Sigmoid colon (tissue), 7 donors: Measurements from ENCODE around the gene HSBP1L1. TPM values are rescaled to one million over a fixed set of nuclear protein-coding genes. Genes with fewer than 3 reads are reported as not detected.
A peak's percentile ranks its signal among the peaks of the same experiment; 100 is the strongest.

ENCODE experiments used
- DNase-seq: peaks from one replicate; pipeline ENCODE4 v3.0.0-alpha.2; 2019
- H3K27ac ChIP-seq, 4 donors: fragments of 200-600 bp; sonication (generic); one replicate each; pipeline ENCODE4 v1.5.1; 2016 to 2019; ENCODE audit warnings: mild to moderate bottlenecking in 1 of 4
- H3K27me3 ChIP-seq, 3 donors: fragments of 200-600 bp; sonication (generic); one replicate each; pipeline ENCODE4 v1.5.1; 2019; ENCODE audit warnings: mild to moderate bottlenecking in 1 of 3
- H3K36me3 ChIP-seq, 4 donors: fragments of 200-600 bp; sonication (generic); one replicate each; pipeline ENCODE4 v1.5.1; 2016 to 2019
- H3K4me1 ChIP-seq, 4 donors: fragments of 200-600 bp; sonication (generic); one replicate each; pipeline ENCODE4 v1.5.1; 2017 to 2019
- H3K4me3 ChIP-seq, 4 donors: fragments of 200-600 bp; sonication (generic); one replicate each; pipeline ENCODE4 v1.5.1; 2017 to 2019; ENCODE audit warnings: mild to moderate bottlenecking in 2 of 4, moderate library complexity in 1 of 4
- H3K9me3 ChIP-seq, 4 donors: fragments of 200-600 bp in 3 of 4; sonication (generic) in 3 of 4; one replicate each; pipeline versions ENCODE4 v1.5.1 to v1.6.1; 2013 to 2019
- EP300 ChIP-seq, 4 donors: sonication (generic); formaldehyde crosslinking; IDR thresholded peaks; one replicate each; pipeline ENCODE4 v1.6.1; 2017; ENCODE audit warnings: antibody characterized with exemption in 4 of 4
- POLR2A ChIP-seq, 2 donors: fragments of 450-650 bp; IDR thresholded peaks; one replicate each; pipeline ENCODE4 v1.6.1; 2016; ENCODE audit warnings: antibody characterized with exemption in 2 of 2, mild to moderate bottlenecking in 2 of 2, moderate library complexity in 2 of 2
- POLR2AphosphoS5 ChIP-seq, 4 donors: sonication (generic); formaldehyde crosslinking; IDR thresholded peaks; one replicate each; pipeline ENCODE4 v1.6.1; 2017; ENCODE audit warnings: antibody characterized with exemption in 4 of 4
- WGBS, 2 donors: extraction: QIAGEN DNeasy Blood & Tissue Kit; methylation state at CpG; one replicate each; pipeline ENCODE4 v1.1.7; 2013; 5-methylcytosine and 5-hydroxymethylcytosine counted together
- intact Hi-C: fragments of 100-400 bp; cut with DNase I; formaldehyde crosslinking; loops from one replicate; pipeline ENCODE4 v1.15.1; 2023
- polyA plus RNA-seq, 3 donors: library from polyadenylated mRNA; stranded (reverse); fragments of 200-250 nt; gene quantifications; one replicate each; pipeline ENCODE4 v1.2.3, GENCODE V29; 2013
- total RNA-seq, 4 donors: library from RNA; depleted of rRNA; stranded (reverse); fragments of >200 nt; gene quantifications; one replicate each; pipeline ENCODE4 v1.1.0, GENCODE V29; 2016
- TF ChIP-seq, protein P1 (sequence below), 4 experiments: fragments of 450-650 bp in 3 of 4; fragments of 200-600 bp in 1 of 4; IDR thresholded peaks; one replicate each; pipeline ENCODE4 v1.5.1; 2016 to 2019; ENCODE audit warnings: antibody characterized with exemption in 4 of 4, mild to moderate bottlenecking in 3 of 4, moderate library complexity in 2 of 4
- donor health status: healthy with polysubstance abuse.
- donor health status: Bipolar disorder and iron deficiency.
- donor health status: healthy.

HSBP1L1 gene
- total and polyA plus RNA-seq, 7 donors = 15.8 to 86.5 (median 21.0) TPM

GRCh38 chr18:79945118-79946042 lies 19.1 kb upstream of the HSBP1L1 start:
- WGBS, 2 donors = 65 to 82% methylated on average over 17 of the region's 17 CpGs
- H3K4me3 ChIP-seq = no peak overlapping the region
- TF ChIP-seq POLR2AphosphoS5 (IDR thresholded peaks at IDR 0.05) = no peak
- TF ChIP-seq, protein P1, sequence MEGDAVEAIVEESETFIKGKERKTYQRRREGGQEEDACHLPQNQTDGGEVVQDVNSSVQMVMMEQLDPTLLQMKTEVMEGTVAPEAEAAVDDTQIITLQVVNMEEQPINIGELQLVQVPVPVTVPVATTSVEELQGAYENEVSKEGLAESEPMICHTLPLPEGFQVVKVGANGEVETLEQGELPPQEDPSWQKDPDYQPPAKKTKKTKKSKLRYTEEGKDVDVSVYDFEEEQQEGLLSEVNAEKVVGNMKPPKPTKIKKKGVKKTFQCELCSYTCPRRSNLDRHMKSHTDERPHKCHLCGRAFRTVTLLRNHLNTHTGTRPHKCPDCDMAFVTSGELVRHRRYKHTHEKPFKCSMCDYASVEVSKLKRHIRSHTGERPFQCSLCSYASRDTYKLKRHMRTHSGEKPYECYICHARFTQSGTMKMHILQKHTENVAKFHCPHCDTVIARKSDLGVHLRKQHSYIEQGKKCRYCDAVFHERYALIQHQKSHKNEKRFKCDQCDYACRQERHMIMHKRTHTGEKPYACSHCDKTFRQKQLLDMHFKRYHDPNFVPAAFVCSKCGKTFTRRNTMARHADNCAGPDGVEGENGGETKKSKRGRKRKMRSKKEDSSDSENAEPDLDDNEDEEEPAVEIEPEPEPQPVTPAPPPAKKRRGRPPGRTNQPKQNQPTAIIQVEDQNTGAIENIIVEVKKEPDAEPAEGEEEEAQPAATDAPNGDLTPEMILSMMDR (IDR thresholded peaks at IDR 0.05) = no peak
- no peak for TF ChIP-seq POLR2A (IDR thresholded peaks at IDR 0.05)
- no peak for TF ChIP-seq EP300 (IDR thresholded peaks at IDR 0.05)
- peaks cover 0 to 50% (median 38%) of the 10 kb centered on the region in 4 donors for H3K4me1 ChIP-seq
- H3K9me3 ChIP-seq = no peaks in the 10 kb centered on the region
- no peak overlapping the region for H3K27ac ChIP-seq
- peaks cover 0 to 39% (median 15%) of the 10 kb centered on the region in 4 donors for H3K36me3 ChIP-seq
- H3K27me3 ChIP-seq = no peaks in the 10 kb centered on the region
- DNase-seq = peak; percentile 43
- intact Hi-C loops = loop anchor here (5.0 kb wide), 1 partner anchor 42 kb away; the partner anchor contains the start of gene TXNL4A

- peak; percentile 48 for DNase-seq
- intact Hi-C loops = loop anchor here (5.0 kb wide), 1 partner anchor 40 kb away; the partner anchor contains the start of gene TXNL4A
- no peak for TF ChIP-seq EP300 (IDR thresholded peaks at IDR 0.05)
- no peak for TF ChIP-seq POLR2A (IDR thresholded peaks at IDR 0.05)
- TF ChIP-seq POLR2AphosphoS5 (IDR thresholded peaks at IDR 0.05) = no peak
- Histone ChIP-seq H3K27ac (no peak overlapping the region), H3K4me3 (no peak overlapping the region), H3K36me3 (peaks cover 0 to 21% (median 7%) of the 10 kb centered on the region in 4 donors), H3K27me3 (no peaks in the 10 kb centered on the region), H3K4me1 (peaks cover 0 to 58% (median 44%) of the 10 kb centered on the region in 4 donors), H3K9me3 (no peaks in the 10 kb centered on the region)
- 68 to 94% methylated on average over 14 of the region's 14 CpGs for WGBS, 2 donors
Measured at GRCh38 chr18:79947054-79947755, 17.2 kb upstream of the HSBP1L1 start.

DNA sequence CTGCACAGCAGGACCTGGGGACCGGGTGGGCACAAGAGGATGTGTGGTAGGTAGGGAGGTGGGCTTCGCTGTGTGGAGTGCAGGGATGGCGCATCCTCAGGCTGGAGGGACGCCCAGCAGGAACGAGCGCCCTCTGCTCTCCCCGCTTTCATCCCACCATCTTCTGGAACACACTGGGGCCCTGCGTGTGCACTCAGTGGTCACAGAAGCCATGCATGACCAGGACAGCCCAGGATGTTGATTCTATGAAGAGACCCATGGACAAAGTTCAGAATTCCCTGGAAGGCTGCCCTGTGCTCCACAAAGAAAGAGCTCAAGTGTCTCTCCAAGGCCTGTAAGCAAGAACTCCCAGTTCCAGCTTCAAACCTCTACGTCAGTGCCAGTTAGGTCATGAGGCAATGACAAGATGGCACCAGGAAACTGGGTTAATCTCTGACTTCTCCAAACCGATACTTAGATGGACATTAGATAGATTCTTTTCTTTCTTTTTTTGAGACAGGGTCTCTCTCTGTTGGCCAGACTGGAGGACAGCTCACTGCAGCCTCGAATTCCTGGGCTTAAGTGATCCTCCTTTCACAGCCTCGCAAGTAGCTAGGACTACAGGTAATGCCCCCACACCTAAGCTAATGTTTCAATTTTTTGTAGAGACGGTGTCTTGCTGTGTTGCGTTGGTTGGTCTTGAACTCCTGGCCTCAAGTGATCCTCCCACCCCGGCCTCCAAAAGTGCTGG lies 16.4 kb upstream of the HSBP1L1 start:
- intact Hi-C loops = loop anchor here (5.0 kb wide), 1 partner anchor 39 kb away; the partner anchor contains the start of gene TXNL4A

GRCh38 chr18:79948719-79949411 lies 15.6 kb upstream of the HSBP1L1 start:
- no peaks in the 10 kb centered on the region for H3K27me3 ChIP-seq
- H3K27ac ChIP-seq = peak overlapping the region in 1 of 4 donors; percentile 50
- peaks cover 0 to 66% (median 47%) of the 10 kb centered on the region in 4 donors for H3K4me1 ChIP-seq
- H3K36me3 ChIP-seq = peaks cover 0 to 11% (median 0%) of the 10 kb centered on the region in 4 donors
- H3K9me3 ChIP-seq = no peaks in the 10 kb centered on the region
- DNase-seq = peak; percentile 43
- WGBS, 2 donors = 90 to 92% methylated on average over 23 of the region's 23 CpGs
- H3K4me3 ChIP-seq = no peak overlapping the region
- intact Hi-C loops = loop anchor here (5.0 kb wide), 1 partner anchor 38 kb away; the partner anchor contains the start of gene TXNL4A
- TF ChIP-seq POLR2A (IDR thresholded peaks at IDR 0.05) (no peak), EP300 (IDR thresholded peaks at IDR 0.05) (no peak), POLR2AphosphoS5 (IDR thresholded peaks at IDR 0.05) (no peak)
- TF ChIP-seq, protein P1 (IDR thresholded peaks at IDR 0.05) = no peak

More for the DNA sequence above, 16.4 kb upstream of the HSBP1L1 start:
- TF ChIP-seq POLR2AphosphoS5 (IDR thresholded peaks at IDR 0.05) (no peak), EP300 (IDR thresholded peaks at IDR 0.05) (no peak), POLR2A (IDR thresholded peaks at IDR 0.05) (no peak)
- TF ChIP-seq, protein P1 (IDR thresholded peaks at IDR 0.05) = no peak
- 75 to 93% methylated on average over 15 of the region's 15 CpGs for WGBS, 2 donors
- no peaks in the 10 kb centered on the region for H3K27me3 ChIP-seq
- H3K36me3 ChIP-seq = peaks cover 0 to 13% (median 0%) of the 10 kb centered on the region in 4 donors
- no peak overlapping the region for H3K4me3 ChIP-seq
- DNase-seq = peak; percentile 47
- H3K4me1 ChIP-seq = peaks cover 0 to 66% (median 47%) of the 10 kb centered on the region in 4 donors
- H3K9me3 ChIP-seq = no peaks in the 10 kb centered on the region
- no peak overlapping the region for H3K27ac ChIP-seq
